Measurements from ENCODE around the gene SCGN. TPM values are rescaled to one million over a fixed set of nuclear protein-coding genes. Genes with fewer than 3 reads are reported as not detected.

Gene SCGN
- total and polyA plus RNA-seq, 2 of the 13 experiments (the other 11 are each of a cell fraction or from before 2014, with no cell fraction given): 2.9 to 29.0 TPM

DNA sequence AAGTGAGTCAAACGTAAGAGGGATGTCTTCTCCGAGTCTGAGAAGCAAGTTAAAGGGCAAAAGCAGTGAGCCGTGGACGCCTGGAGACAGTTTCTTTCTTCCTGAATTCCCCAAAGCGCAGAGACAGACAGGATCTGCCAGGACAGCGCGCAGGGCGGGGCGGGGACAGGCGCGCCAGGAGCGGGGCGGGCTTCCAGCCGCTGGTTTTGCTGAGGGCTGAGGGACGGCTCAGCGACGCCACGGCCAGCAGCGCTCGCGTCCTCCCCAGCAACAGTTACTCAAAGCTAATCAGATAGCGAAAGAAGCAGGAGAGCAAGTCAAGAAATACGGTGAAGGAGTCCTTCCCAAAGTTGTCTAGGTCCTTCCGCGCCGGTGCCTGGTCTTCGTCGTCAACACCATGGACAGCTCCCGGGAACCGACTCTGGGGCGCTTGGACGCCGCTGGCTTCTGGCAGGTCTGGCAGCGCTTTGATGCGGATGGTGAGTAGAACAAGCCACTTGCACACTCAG, at the start of gene SCGN (continued):
- TF ChIP-seq ZNF83 (CRISPR knock-in tag; IDR thresholded peaks at IDR 0.05; ENCODE audit: borderline replicate concordance) (peak; percentile 97; the same call in 1 of the 2 replicates), TBX3 (IDR thresholded peaks at IDR 0.05; ENCODE audit: borderline replicate concordance) (no peak), SMAD3 (CRISPR knock-in tag; IDR thresholded peaks at IDR 0.05) (peak; percentile 98), PRDM15 (CRISPR knock-in tag; IDR thresholded peaks at IDR 0.05) (peak; percentile 78; the same call in 1 of the 2 replicates), MZF1 (CRISPR knock-in tag; IDR thresholded peaks at IDR 0.05; ENCODE audit: borderline replicate concordance) (0 out of 2 replicates have a peak, but pooled peaks have one; percentile 80), ELK4 (CRISPR knock-in tag; IDR thresholded peaks at IDR 0.05; ENCODE audit: borderline replicate concordance) (0 out of 2 replicates have a peak, but pooled peaks have one; percentile 65), ZSCAN22 (CRISPR knock-in tag; IDR thresholded peaks at IDR 0.05) (peak; percentile 60; the same call in 1 of the 2 replicates), HNRNPUL1 (IDR thresholded peaks at IDR 0.05; ENCODE audit: low read depth, low read length) (no peak), ZNF383 (CRISPR knock-in tag; IDR thresholded peaks at IDR 0.05; ENCODE audit: borderline replicate concordance) (no peak), ZNF136 (CRISPR knock-in tag; IDR thresholded peaks at IDR 0.05; ENCODE audit: low read depth) (peak; percentile 47; the same call in 1 of the 2 replicates), HBP1 (CRISPR knock-in tag; IDR thresholded peaks at IDR 0.05; ENCODE audit: low read depth) (peak; percentile 97), ZFP36 (IDR thresholded peaks at IDR 0.05; ENCODE audit: borderline replicate concordance, low read depth, low read length, partially characterized antibody) (no peak), GATA4 (IDR thresholded peaks at IDR 0.05; ENCODE audit: borderline replicate concordance, low read depth) (no peak), ZNF34 (CRISPR knock-in tag; IDR thresholded peaks at IDR 0.05; ENCODE audit: borderline replicate concordance) (peak; percentile 89; the same call in 1 of the 2 replicates), ZNF777 (CRISPR knock-in tag; IDR thresholded peaks at IDR 0.05) (peak; percentile 81), ELF4 (CRISPR knock-in tag; IDR thresholded peaks at IDR 0.05; ENCODE audit: borderline replicate concordance) (peak; percentile 76; the same call in 1 of the 2 replicates), ZNF350 (CRISPR knock-in tag; IDR thresholded peaks at IDR 0.05; ENCODE audit: borderline replicate concordance, low read depth) (peak; percentile 89)
- TF ChIP-seq, protein P1, sequence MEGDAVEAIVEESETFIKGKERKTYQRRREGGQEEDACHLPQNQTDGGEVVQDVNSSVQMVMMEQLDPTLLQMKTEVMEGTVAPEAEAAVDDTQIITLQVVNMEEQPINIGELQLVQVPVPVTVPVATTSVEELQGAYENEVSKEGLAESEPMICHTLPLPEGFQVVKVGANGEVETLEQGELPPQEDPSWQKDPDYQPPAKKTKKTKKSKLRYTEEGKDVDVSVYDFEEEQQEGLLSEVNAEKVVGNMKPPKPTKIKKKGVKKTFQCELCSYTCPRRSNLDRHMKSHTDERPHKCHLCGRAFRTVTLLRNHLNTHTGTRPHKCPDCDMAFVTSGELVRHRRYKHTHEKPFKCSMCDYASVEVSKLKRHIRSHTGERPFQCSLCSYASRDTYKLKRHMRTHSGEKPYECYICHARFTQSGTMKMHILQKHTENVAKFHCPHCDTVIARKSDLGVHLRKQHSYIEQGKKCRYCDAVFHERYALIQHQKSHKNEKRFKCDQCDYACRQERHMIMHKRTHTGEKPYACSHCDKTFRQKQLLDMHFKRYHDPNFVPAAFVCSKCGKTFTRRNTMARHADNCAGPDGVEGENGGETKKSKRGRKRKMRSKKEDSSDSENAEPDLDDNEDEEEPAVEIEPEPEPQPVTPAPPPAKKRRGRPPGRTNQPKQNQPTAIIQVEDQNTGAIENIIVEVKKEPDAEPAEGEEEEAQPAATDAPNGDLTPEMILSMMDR (CRISPR knock-in tag; IDR thresholded peaks at IDR 0.05): 0 out of 2 replicates have a peak, but pooled peaks have one; percentile 17
